NCI-H2227 treated with DMSO at 0.1 percent for 48 hours (cell line): Measurements from ENCODE around the gene ATXN1.

Experiments
- DNase-seq: peaks from one replicate; lab custom pipeline; 2025; lab: John Stamatoyannopoulos, UW

Gene ATXN1

DNA sequence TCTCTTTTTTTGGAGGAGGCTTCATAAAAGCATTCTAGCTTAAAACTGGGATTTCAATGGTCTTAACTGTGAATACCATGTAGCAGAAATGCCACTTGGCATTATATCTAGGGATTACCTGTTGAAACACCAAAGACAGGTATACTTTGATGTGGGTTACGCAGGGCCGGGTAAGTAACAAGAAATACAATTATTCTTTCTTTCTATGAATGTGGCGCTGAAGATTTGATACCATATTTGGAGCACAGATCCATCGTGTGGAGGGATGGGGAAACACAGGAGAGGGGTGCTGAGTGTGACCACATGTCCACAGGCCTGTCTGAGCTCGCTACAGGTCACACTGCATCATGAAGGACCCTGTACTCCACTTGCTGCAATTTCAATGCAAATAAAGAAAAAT is 265.1 kb downstream of the ATXN1 start:
- no peak for DNase-seq

DNA sequence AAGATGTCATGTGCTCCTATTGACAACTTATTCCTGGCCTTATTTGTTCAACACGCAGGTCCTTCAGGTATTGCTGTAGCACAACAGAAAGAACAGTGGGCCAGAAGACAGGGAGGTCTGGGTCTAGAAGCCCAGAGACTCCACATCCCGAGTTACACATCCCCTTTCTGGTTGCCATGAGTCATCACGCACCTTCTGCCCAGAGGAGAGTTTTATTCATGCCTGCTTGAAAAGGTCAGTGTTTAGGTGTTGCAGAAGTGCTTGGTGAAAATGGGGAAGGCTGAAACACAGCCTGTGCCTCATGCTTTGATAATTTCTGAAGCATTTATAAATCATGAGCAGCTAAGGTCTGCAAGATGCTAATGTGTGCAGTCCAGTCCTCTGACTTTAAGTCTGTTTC is 266.5 kb downstream of the ATXN1 start:
- no peak for DNase-seq

DNA sequence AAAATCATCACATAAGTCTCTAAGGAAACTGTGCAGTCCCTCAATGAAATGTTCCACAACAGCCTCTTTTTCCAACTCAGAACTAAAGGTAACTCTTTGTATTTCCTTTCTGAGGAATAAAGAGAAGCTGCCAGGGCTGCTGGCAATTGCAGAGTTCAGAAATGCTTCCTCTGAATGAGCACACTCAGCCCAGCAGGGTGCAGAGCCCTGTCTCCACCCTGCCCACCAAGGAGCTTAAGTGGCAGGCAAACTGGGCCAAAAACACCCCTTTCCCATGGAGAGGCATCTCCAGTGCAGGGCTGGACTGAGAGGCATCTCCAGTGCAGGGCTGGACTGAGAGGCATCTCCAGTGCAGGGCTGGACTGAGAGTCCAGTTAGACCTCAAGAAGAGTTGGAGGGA is 267.5 kb downstream of the ATXN1 start:
- no peak for DNase-seq

DNA sequence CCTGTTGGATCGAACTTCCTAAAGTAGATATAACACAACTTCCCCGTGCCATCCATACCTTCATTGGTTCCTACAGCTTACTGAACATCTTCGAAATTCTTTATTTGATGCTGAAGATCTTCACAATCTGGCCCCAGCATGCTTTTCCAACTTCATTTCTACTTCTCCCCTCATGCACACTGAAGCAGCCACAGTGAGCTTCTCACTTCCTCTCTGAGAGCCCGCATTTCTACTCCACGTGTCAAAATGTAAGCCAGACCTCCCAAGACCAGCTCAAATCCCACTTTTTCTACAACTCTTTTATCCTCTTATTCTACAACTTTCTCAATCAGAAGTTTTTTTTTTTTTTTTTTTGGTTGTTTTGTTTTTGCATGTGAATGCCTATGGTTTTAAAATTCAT is 268.1 kb downstream of the ATXN1 start:
- DNase-seq = no peak

DNA sequence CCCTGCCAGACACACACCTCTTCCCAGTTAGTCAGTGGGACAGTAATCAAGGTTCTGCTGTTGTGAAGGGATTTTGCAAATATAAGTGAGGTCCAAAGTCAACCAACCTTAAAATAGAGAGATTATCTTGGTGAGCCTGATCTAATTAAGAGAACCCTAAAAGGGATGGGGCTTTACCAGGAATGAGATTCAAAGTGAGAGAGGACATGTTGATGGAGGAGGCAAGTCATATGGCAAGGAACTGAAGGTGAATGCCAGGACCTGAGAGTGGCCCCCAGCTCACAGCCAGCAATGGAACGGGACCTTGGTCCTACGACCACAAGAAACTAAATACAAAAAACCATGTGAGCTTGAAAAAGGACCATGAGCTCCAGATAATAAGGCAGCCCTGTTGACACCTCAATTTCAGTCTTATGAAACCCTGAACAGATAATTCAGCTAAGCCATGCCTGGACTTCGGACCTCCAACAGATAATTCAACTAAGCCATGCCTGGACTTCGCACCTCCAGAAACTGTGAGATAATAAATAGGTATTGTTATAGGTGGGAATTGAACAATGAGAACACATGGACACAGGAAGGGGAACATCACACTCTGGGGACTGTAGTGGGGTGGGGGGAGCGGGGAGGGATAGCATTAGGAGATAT is 269.5 kb downstream of the ATXN1 start:
- DNase-seq = no peak

DNA sequence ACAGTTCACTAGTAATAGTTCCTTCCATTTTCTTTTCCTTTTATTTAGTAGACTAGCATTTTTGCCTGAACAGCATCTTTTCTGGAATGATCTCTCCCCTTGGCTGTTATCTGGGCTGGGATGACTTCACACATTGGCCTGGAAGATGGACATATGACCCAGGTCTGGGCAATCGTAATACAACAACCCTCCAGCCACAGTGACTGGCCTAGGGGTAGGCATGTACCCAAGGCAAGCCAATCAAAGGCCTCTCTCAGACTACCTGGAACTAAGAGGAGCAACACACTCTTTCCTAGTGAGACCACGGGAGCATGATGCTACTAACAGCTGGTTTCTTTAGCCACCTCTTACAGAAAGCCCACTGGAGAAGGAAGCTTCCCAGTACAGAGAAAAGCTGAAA is 270.6 kb downstream of the ATXN1 start:
- no peak for DNase-seq

DNA sequence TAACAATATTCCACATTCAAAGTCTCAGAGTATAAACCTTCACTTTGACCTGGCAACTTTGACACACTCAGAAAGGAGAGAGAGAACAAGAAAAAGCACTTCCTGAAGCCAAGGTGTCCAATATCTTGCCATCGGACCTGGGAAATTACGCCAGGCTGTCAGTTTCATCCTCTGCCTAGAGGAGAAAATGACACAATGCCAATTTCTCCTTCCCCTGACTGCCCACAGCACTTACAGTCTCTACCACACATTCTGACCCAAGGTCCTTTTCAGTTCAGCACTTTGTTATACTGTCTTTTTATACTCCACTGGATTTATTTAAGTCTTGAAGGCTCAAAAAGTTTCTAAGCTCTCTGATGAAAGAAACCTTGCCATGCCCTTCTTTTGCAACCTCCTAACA is 272.4 kb downstream of the ATXN1 start:
- no peak for DNase-seq

DNA sequence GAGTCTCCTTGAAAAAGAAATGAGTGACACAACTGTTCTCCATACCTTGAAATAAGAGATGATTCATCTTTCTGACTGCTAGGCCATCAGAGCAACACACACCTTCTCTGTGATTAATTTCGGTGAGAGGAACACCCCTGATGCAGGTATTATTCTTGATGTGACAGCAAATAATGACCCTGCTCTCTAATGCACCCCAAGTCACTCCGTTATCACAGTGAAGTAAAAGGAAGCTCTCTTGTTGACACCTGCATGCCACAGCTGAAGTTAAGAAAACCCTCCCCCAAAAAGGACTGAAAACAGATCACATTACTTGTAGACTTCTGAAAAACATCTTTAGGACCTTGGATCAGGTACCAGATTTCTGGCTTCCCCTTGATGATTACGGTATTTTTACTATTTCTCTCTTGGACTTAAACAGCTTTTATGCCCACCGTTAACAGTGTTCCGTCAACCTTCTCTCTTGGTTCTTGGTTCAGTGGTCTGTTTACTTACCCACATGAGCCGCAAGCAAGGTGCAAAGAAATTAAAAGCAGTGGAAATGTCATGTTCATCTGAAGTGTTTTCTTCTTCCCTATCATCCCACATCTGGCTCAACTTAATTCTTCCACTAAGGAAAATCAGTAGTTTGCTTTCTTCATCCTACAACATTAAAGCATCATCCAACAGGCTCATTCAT is 273.1 kb downstream of the ATXN1 start:
- DNase-seq = no peak

DNA sequence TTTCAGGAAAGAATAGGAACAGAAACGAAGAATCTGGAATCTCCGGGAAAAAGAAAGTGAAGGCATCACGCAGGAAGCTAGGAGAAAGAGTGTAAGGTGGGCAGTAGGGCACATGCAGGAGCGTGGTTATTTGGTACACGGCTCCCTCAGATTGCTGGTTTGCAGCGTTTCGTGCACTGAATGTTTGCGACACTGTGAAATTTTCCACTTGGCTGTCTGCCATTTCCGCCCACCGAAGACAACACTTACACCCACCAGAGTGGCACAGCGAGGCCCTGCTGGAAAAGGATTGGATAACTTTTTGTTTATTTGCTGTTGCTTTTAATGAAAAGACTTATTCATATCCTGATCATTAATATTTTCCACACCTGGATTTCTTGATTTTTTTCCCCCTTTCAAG is 274.6 kb downstream of the ATXN1 start:
- no peak for DNase-seq

DNA sequence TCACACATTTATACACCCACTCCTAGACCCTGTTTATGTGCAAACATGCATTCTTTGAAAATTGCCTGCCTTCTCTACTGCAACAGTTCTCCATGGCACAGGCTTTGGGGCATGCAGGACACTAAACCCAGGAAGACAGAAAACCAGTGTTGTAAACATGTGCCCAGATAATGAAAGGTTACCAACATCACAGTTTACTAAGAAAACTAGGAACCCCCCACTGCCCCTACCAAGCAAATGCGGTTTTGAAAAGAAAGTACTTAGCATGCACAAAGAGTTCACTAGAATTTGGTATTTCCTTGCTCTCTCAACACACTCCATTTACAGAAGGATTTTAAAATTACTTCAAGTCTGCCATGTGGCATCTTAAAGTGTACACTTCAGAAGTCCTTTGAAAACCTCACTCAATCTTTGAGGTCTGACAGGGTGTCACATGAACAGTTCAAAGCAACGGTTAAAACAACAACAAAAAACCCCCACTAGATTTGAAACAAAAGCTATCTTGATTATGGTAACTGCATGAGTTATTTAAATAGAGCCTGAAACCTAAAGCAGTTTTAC is 277.9 kb downstream of the ATXN1 start:
- no peak for DNase-seq

DNA sequence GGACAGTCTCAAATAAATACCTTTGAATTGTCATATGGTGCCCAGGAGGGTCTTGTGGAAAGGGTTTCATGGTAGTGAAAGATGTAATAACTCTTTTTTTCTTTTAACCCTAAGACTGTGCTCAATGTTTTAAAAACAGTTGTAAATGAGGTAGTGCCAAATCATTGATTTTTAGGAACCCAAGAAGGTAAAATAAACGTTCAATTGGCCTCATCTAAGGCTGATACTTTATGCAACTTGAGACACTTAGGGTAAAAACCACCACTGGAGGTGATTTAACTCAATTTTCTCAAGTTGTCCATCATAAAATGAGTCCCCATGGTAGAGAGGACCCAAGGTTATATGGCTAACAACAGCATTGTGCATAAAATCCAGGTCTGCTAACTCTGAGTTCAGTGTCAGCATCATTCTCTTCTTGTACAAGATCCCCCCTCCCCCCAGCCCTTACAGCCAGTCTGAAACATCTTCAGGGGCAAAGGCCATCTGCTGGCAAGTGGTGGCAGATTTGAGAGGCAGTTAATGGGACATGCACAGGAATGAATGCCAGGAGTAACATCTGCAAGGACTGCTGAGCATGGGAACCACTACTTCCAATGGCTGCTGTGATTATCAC is 278.5 kb downstream of the ATXN1 start:
- no peak for DNase-seq

DNA sequence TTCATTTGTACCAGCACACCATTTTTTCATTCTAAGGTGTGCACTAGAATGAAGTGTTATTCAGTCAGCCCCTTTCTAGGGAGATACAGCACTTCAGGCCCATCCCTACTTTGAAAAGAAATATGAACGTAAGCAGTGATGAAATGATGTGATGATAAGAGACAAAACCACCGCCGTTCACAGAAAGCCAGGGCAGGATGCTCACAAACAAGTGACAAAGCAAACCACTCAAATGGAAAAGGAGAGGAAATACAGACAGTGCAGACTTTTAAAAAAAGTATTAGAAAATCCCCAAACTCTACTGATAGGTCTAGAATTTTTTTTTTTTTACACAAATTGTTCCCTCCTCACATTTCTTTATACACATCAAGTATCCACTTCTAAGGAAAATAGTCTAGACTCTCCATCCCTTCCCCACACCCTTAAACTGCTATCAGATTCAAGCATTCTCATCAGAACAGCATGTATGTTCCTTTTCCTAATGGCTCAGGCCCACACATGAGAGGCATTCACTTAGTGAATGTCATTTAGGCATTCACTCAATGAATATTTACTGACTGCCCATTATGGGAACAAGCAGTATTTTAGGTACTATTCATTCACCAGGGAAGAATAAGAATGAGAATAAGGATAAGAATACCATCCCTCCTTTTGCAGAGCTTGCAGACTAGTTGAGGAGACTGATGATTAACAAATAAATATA is 279.4 kb downstream of the ATXN1 start:
- no peak for DNase-seq

DNA sequence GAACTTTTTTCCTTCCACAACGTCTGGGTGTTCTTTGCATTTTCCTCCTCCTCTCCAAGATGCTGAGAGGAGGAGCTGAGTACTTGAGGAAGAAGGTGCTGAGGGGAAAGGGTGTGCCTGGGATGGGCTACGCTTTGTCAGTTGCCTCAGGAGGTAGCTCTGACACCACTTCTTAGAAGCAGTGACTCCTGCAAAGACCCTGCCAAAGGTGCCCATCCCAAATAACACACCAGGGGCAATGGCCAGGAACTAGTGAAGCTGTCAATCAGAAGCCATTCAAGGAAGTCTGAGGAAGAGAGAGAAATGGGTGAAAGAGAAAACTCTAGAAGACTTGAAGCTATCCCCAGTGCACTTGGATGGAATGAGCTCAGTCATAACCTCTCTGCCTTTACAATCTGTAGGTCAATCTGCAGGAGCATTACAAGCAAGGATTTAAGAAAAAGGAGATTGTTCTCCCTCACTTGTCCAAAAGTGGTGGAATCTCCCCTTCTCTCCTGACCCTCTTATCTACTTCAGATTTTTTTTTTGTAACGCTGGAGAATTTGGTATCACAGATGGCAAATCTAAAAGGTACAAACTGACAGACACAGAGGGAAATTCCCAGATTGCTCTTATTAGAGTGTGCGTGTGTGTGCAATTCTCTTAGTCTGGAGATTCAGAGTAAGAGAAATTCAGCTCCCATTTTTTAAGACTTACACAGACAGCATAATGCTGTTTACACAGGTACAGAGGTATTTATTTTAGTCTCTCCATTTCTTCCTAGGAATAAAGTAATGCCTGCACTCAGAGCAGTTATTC is 280.3 kb downstream of the ATXN1 start:
- no peak for DNase-seq

DNA sequence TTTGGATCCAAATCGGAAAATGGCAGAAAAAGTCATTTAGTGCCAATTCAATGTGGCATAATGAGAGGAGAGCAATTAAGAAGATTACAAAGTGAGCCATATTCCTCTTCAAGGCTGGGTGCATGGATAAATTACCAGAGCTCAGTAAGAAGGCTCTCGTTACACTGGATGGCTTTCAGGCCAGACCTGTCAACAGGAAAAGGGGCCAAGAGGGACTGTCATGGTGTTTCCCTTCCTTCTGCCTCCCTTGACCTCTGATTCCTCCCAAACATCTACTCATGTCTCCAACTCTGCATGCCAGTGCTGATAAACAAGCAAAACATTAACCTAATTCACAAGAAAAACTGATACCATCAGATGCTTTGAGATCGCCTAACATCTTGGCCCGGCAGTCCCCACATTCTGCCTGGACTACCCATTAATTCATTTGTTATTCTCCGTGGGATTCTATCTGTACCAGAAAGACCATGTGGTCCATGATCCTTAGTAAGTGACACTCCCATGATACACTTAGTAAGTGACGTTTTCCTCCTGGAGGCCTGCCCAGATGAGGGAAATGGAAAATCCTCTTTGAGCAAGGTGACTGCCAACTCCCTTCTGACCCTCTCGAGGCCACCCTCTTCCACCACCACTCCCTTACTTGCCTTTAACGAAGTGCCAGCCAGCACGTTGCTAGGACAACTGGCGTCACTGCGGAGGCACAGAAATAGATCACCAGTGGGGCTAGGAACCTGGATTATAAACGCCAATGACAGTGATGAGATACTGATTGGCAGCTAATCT is 283.7 kb downstream of the ATXN1 start:
- DNase-seq = no peak

DNA sequence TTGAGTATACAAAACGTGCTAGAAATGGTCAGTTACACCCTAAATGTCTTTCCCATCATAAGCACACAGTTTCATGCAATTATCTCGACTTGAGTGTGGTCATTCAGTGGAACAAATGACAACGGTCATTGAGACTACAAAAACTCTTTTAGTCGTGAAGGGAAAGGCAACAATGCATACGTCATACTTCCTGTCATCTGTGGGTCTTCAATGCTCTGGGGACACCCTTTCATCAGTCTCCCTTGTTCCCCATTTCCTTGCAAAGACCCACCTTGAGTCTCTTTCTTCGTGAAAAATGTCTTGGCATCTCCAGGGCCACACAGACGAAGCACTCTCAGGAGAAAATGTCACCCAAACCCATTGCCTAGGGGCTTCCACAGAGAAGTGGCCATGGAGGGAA is 284.4 kb downstream of the ATXN1 start:
- DNase-seq = no peak

DNA sequence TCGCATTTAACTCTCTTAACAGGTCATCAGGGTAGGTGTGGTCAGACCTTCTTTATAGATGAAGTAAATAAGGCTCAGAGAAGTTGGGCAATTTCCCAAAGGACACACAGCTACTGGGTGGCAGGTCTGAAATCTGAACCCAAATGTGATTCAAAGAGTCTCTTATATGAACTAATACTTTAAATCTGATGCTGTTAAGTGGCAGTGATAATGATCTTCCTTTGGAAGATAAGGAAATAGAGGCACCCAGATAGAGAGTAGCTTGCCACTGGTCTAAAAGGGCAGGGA is 285.8 kb downstream of the ATXN1 start:
- DNase-seq = no peak

DNA sequence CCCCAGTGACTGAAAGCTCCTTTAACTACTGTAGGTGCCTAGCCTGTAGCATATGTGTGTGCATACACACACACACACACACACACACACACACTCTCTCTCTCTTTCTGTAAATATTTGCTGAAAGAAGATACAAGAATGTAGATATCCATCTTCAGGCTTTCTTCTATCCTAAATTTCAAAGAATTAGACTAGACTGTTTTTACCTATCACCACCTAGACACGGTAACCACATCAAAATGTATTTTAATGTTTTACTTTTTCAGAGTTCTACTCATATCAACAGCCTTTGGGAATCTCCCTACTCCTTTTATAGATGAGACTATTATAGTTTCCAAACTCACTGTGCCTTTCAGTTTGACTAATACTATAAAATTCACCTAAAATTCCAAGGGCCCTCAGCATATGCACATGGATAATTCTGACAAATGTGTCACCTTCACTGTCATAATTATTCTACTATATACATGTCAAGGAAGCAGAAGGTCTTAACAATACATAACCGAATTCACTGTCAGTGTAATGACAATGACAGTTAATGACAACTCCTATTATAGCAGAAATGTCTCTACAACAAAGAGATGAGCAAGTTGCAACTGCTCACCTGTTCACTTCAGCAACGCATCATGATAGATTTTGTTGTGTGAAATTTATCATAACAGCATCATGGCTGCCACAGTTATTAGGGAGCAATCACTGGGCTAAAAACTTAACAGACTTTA is 286.3 kb downstream of the ATXN1 start:
- no peak for DNase-seq

DNA sequence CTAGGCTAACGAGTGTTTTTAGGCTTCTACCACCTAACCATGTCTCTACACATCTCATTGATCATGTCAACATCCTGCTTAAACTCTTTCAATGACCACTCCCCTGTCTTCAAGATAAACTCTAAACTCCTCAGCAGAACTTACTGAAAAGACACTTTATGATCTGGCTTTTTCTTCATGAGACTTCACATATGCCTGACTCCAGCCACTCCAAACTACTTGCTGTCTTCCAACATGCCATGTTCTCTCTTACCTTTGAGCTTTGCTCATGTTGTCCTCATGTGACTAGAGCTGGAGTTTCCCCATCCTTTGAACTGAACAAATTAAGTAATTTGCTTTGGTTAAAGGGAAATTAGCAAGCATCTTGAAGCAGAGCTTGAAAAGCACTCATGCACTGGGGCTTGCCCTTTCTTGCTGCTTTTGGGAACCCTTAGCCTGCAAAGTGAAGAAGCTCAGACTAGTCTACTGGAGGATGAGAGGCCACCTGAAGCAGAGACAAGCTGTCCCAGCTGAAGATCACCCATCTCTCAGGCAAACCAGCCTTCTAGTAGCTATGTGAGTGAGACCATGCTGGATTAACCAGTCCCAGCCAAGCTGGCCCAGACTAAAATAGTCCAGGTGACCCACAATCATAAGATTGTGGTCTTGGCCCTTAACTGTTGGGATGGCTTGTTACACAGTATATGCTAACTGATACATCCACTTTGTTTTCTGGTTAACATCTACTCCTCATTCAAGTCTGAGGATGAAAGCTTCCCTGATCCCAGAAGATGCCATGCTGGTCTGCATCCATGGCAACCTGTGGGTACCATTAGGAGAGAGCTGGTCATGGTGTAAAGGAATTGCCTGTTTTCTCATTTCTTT is 287.1 kb downstream of the ATXN1 start:
- no peak for DNase-seq

DNA sequence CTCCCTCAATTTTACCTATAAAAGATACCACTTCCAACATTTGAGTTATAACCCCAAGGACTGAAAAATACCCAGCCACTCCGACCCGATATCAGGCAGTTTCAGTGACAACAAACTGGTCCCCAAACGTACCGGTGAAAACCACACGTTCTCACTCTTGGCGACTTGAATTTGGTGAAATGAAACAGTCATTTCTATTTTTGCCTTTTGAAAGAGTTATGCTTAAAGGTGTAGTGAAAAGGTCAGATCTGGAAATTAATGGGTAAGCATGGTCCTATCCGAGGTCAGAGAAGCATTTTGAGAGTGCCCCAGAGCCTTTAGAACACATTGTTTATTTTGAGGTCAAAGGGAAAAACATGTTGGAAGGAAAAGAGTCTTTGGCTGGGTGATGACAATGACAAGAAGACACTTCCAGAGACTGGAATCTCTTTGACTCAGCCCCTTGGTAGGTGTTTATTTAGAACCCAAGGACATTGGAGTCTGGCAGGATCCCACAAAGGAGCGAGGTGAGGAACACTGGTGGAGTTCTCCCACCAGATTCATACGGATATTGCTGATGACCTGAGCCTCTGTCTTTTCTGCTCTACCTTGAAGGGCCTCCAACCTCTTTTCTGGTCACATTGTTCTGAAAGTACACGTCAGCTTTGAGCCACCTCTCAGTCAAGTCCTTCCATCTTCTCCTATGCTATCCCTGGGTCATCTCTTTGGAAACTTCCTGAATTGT is 287.9 kb downstream of the ATXN1 start:
- no peak for DNase-seq
